Common myeloid progenitor, CD34-positive (primary cell): Measurements from ENCODE around the gene TUB.

Source experiments
- CTCF ChIA-PET: fragments of 350-600 bp; sonication (Branson Sonifier 250); formaldehyde crosslinking; loops from one replicate; lab custom pipeline; 2021; ENCODE audit warnings: antibody characterized with exemption; lab: Charles Lee
- POLR2A ChIA-PET: fragments of 350-600 bp; sonication (Branson Sonifier 250); formaldehyde crosslinking; loops from one replicate; lab custom pipeline; 2021; ENCODE audit warnings: antibody characterized with exemption; lab: Charles Lee
- DNase-seq, 3 donors: peaks; one replicate each; pipeline versions ENCODE4 v3.0.0 to v3.0.0-alpha.2; 2013
- H3K27ac ChIP-seq, 2 experiments: 1 replicate in 1 of 2; 2 replicates in 1 of 2; pipeline ENCODE4 v1.7.0; 2013; ENCODE audit warnings: inconsistent platforms in 2 of 2, low read length in 2 of 2, mild to moderate bottlenecking in 2 of 2, low read depth in 1 of 2, moderate library complexity in 1 of 2; ENCODE audit not compliant: severe bottlenecking in 2 of 2, insufficient read depth in 1 of 2, poor library complexity in 1 of 2
- H3K27me3 ChIP-seq, 5 experiments: replicated peaks in 2 of 5; 1 replicate in 3 of 5; 2 replicates in 2 of 5; pipeline versions ENCODE4 v1.6.1 to v1.7.0; 2013; ENCODE audit warnings: low read length in 4 of 5, mild to moderate bottlenecking in 2 of 5, moderate library complexity in 2 of 5, inconsistent platforms in 1 of 5; ENCODE audit not compliant: insufficient read depth in 5 of 5, control insufficient read depth in 4 of 5
- H3K36me3 ChIP-seq, 4 experiments: 1 replicate in 2 of 4; 2 replicates in 2 of 4; pipeline versions ENCODE4 v1.6.1 to v1.7.0; 2013; ENCODE audit warnings: low read length in 3 of 4, control low read depth in 1 of 4, mild to moderate bottlenecking in 1 of 4; ENCODE audit not compliant: control insufficient read depth in 4 of 4, insufficient read depth in 4 of 4
- H3K4me1 ChIP-seq, 4 experiments: 1 replicate in 3 of 4; 2 replicates in 1 of 4; pipeline versions ENCODE4 v1.6.1 to v1.7.1; 2013; ENCODE audit warnings: low read length in 3 of 4, mild to moderate bottlenecking in 3 of 4, control low read depth in 1 of 4, inconsistent platforms in 1 of 4, moderate library complexity in 1 of 4; ENCODE audit not compliant: control insufficient read depth in 4 of 4, insufficient read depth in 4 of 4; ENCODE audit errors: control extremely low read depth in 1 of 4
- H3K4me3 ChIP-seq, 7 experiments: 1 replicate in 4 of 7; 2 replicates in 3 of 7; pipeline versions ENCODE4 v1.5.1 to v1.7.0; 2013; ENCODE audit warnings: mild to moderate bottlenecking in 7 of 7, low read length in 6 of 7, moderate library complexity in 6 of 7, inconsistent platforms in 2 of 7, low read depth in 2 of 7, control low read depth in 1 of 7; ENCODE audit not compliant: insufficient read depth in 4 of 7, control insufficient read depth in 1 of 7; ENCODE audit errors: extremely low read depth in 1 of 7
- H3K9me3 ChIP-seq, 5 experiments: 1 replicate in 4 of 5; 2 replicates in 1 of 5; pipeline versions ENCODE4 v1.6.1 to v1.7.1; 2013; ENCODE audit warnings: low read length in 4 of 5, mild to moderate bottlenecking in 2 of 5, inconsistent platforms in 1 of 5, low read depth in 1 of 5, moderate library complexity in 1 of 5; ENCODE audit not compliant: control insufficient read depth in 4 of 5, insufficient read depth in 2 of 5; ENCODE audit errors: control extremely low read depth in 1 of 5
- WGBS: methylation state at CpG from one replicate; pipeline ENCODE4 v1.1.5; 2013; ENCODE audit not compliant: insufficient coverage; 5-methylcytosine and 5-hydroxymethylcytosine counted together

The TUB gene

DNA sequence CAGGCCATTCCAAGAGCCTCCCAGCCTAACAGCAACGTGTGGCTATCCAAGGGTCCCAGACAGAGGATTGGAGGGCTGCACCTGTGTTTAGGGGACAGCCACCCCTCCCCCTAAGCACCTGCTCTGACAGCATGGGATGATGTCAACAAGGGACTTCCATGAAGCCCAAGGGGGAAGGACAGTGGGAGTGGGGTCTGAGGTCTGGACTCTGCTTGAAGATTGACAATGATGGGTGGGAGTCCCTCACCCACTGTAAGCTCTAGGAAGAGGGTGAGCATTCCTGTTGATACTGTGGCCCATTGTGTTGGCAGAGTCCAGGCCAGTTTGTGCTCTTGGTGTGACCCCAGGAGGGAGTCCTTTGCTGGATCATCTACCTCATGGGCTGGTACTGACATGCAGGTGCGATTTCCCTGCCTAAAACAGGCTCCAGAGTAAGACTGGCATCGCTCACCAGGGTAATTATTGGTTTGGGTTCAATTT is 46.9 kb upstream of the TUB start:
- WGBS, result 100% methylated on average over 2 of the region's 3 CpGs
- CTCF ChIA-PET, result interaction anchor here (0.9 to 15.9 kb wide), 19 partner anchors 12 to 306 kb away, joined by 3 to 278 read pairs (median 4); no protein-coding TSS in a partner anchor
- H3K36me3 ChIP-seq, result no peaks in the 10 kb centered on the region
- no peak overlapping the region for H3K27ac ChIP-seq
- POLR2A ChIA-PET, result interaction anchor here (0.9 kb wide), 1 partner anchor 57 kb away, joined by 3 read pairs; no protein-coding TSS in a partner anchor
- H3K27me3 ChIP-seq, result peaks cover 0 to 15% (median 9%) of the 10 kb centered on the region in 5 experiments
- no peaks in the 10 kb centered on the region for H3K9me3 ChIP-seq
- H3K4me3 ChIP-seq, result no peak overlapping the region
- peaks cover 0 to 10% (median 4%) of the 10 kb centered on the region in 4 experiments for H3K4me1 ChIP-seq
- DNase-seq, result no peak

DNA sequence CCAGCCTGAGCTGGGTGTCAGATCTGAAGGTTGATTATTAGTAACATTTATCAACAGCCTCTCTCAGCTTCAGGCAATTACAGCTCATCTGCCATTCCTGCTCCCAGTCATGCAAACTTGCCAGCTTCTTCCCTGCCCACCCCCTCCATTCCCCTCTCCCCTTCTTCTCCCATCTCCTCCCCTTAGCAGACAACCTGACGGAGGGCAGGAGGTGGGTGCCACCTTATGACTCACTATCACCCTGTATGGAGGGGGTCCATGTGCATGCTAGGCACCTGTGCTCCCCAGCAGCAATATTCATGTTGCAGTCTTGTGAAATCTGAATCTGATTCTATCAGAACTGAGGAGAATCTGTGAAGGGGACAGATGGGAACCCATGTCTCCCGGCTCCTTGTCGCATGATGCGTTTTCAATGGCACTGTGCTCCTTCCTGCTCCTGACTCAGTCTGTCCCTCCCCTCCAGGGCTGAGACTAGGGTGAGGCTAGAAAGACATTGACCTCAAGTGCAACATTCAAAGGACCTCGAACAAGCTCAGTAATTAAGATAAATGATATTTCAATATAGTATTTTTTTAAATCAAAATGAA is 46.3 kb upstream of the TUB start:
- Histone ChIP-seq H3K27ac (no peak overlapping the region), H3K27me3 (peaks cover 0 to 13% (median 9%) of the 10 kb centered on the region in 5 experiments), H3K9me3 (no peaks in the 10 kb centered on the region), H3K4me1 (peaks cover 0 to 10% (median 4%) of the 10 kb centered on the region in 4 experiments), H3K4me3 (no peak overlapping the region), H3K36me3 (no peaks in the 10 kb centered on the region)
- DNase-seq, result no peak
- WGBS, result 100% methylated on average over 1 of the region's 5 CpGs
- CTCF ChIA-PET, result interaction anchor here (0.7 to 15.9 kb wide), 10 partner anchors 13 to 69 kb away, joined by 3 to 278 read pairs (median 4); no protein-coding TSS in a partner anchor
- POLR2A ChIA-PET, result no interaction called here

DNA sequence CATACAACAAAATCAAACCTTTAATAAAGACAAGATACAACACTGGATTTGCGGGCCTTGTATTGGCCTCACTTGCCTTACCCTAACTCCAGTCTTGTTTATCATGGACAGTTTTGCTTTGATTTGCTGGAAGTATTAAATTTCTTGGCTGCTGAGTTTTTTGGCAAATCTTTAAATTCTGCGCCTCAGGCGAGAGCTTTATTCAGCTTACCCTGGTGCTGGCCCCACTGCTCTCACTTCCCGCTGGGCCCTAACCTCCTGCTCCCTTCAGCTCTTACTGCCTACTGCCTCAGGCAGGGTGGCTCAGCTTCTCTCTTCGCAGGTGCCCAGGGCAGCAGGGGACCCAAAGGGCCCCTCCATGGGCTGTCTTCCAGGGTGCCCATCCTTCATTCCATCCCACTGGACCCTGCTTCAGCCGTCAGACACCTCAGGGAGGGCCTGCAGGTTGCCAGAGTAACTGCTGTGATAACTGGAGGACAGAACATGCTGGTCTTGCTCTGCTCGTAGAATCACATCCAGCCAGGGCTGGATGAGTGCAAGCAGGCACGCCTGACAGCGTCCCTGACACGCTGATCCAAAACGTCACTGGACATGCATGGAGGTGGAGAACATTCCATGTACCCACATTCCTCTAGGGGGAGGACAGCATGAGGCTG is 45.7 kb upstream of the TUB start:
- H3K27ac ChIP-seq, result no peak overlapping the region

DNA sequence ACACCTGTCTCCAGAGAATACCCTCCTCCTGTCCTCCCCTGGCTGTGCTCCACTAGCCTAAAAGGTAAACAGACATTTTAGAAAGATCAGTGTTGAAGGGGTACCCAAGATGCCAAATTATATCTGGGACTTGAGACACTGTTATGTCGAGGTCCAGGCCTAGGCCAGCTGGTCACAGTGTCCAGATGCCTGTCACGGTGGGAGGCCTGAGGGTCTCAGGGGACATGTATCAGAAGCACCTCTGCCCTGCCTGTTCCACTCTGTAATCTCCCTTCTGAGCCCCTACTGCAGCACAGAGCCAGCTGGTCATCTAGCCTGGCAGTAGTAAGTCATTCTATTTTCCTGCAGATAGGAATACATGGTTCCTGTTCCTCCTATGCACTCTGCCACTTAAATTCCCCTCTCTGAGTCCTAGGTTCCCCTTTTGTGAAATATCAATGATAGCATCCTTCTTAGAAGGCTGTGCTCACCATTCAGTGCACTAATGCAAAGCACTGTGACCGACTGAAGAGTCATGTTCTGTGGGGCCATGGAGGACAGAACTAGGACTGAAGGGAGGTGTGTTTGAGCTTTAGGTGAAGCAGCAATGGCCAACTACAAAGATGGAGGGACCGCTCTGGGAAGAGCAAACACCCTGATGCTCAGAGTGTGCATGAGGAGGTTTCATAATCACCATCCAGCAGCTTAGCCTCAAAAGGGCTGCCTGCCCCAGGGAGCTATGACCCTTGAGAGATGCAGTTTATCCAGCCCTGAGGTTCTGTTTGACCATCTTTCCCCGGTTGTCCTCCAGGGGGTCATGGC is 44.8 kb upstream of the TUB start:
- DNase-seq, result peak in 1 of 3 donors; percentile 22
- ChIA-PET CTCF (interaction anchor here (1.5 to 15.9 kb wide), 3 partner anchors 23 to 57 kb away, joined by 4 to 278 read pairs (median 5); no protein-coding TSS in a partner anchor), POLR2A (no interaction called here)

More for the DNA sequence above, 45.7 kb upstream of the TUB start:
- WGBS, result 94% methylated on average over 6 of the region's 11 CpGs
- CTCF ChIA-PET, result interaction anchor here (0.7 to 15.9 kb wide), 7 partner anchors 13 to 68 kb away, joined by 3 to 278 read pairs (median 4); no protein-coding TSS in a partner anchor
- POLR2A ChIA-PET, result no interaction called here
- Histone ChIP-seq H3K4me3 (no peak overlapping the region), H3K4me1 (peaks cover 0 to 10% (median 4%) of the 10 kb centered on the region in 4 experiments), H3K27me3 (peaks cover 0 to 10% (median 9%) of the 10 kb centered on the region in 5 experiments), H3K36me3 (no peaks in the 10 kb centered on the region), H3K9me3 (no peaks in the 10 kb centered on the region)
- DNase-seq, result no peak

DNA sequence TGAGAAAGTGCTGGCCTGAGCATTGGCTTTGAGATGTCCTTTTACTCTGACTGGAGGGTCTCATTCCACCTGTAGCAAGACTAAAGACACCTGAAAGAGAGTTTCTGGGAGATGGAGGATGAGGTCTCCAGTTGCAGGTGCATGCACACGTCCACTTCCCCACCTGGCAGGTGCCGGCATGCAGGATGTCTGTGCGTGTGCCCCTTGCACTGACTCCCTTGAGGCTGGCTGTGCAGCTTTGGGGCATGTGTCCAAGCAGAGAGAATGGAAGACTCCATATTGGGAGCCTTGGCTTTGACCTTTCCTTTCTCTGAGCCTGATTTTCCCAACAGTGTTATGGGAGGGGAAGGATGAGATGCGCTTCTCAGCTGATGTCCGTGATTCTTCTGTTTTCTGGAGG is 44.0 kb upstream of the TUB start:
- H3K27me3 ChIP-seq, result peaks cover 0 to 7% (median 2%) of the 10 kb centered on the region in 5 experiments
- POLR2A ChIA-PET, result no interaction called here
- no peak overlapping the region for H3K27ac ChIP-seq
- WGBS, result 94% methylated on average over 3 of the region's 5 CpGs
- no peaks in the 10 kb centered on the region for H3K9me3 ChIP-seq
- DNase-seq, result no peak
- CTCF ChIA-PET, result interaction anchor here (1.5 to 15.9 kb wide), 3 partner anchors 22 to 56 kb away, joined by 4 to 278 read pairs (median 5); no protein-coding TSS in a partner anchor
- no peak overlapping the region for H3K4me3 ChIP-seq
- no peaks in the 10 kb centered on the region for H3K36me3 ChIP-seq
- peaks cover 0 to 10% (median 4%) of the 10 kb centered on the region in 4 experiments for H3K4me1 ChIP-seq

More for the DNA sequence above, 44.8 kb upstream of the TUB start:
- Histone ChIP-seq H3K4me3 (no peak overlapping the region), H3K27ac (no peak overlapping the region), H3K27me3 (peaks cover 0 to 9% (median 7%) of the 10 kb centered on the region in 5 experiments), H3K36me3 (no peaks in the 10 kb centered on the region), H3K4me1 (peaks cover 0 to 10% (median 4%) of the 10 kb centered on the region in 4 experiments), H3K9me3 (no peaks in the 10 kb centered on the region)
- WGBS, result 76% methylated on average over 5 of the region's 5 CpGs

DNA sequence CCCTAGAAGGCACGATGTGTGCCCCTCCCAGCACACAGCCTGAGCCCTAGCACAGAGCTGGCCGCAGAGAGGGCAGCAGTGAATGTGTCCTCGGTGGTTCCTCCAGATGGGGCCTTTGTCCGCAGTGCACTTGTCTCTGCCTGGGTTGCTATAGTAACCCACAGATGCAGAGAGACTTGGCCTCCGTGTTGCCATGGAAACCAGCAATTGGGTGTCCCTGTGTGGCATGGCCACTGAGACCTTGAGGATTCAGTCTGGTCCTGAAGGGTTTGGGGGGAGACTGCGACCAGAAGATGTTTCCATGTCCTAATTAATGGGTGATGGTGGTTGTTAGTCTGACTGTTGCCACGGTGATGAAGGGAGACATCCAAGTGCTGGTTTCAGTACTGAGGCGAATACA is 42.6 kb upstream of the TUB start:
- no peaks in the 10 kb centered on the region for H3K27me3 ChIP-seq
- CTCF ChIA-PET, result interaction anchor here (15.9 kb wide), 1 partner anchor 55 kb away, joined by 278 read pairs; no protein-coding TSS in a partner anchor
- no peak for DNase-seq
- H3K4me3 ChIP-seq, result no peak overlapping the region
- POLR2A ChIA-PET, result interaction anchor here (0.6 kb wide), 1 partner anchor 53 kb away, joined by 3 read pairs; no protein-coding TSS in a partner anchor
- 87% methylated on average over 7 of the region's 8 CpGs for WGBS
- no peak overlapping the region for H3K27ac ChIP-seq
- H3K4me1 ChIP-seq, result peaks cover 0 to 4% (median under 1%) of the 10 kb centered on the region in 4 experiments
- H3K9me3 ChIP-seq, result peaks cover 0 to 2% (median 0%) of the 10 kb centered on the region in 5 experiments
- no peaks in the 10 kb centered on the region for H3K36me3 ChIP-seq
